GM21367 (cell line): Measurements from ENCODE around the gene AFAP1L2.

Experiments used
- ATAC-seq: cut with Tn5 transposase; IDR thresholded peaks from one replicate; pipeline ENCODE4 v1.9.1; 2021; ENCODE audit not compliant: unreplicated experiment

Gene AFAP1L2

DNA sequence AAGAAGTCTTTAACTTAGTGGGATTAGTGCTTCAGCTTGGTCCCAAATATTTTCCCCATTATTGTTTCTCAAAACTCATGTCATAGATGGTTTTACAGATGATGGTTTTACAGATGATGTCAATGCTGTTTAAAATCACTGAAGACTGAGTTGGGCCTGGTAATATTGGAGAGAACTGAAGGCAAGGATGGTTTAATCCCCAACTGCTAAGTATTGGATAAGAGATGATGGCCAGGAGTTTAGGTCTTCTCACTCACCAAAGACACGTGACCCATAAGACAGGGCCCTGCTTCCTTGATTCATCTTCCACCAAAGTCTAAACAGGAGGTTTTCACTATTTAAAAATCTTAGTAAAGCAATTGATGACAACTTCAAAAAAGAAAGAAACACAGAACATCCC lies 108.9 kb downstream of the AFAP1L2 start:
- no peak for ATAC-seq

DNA sequence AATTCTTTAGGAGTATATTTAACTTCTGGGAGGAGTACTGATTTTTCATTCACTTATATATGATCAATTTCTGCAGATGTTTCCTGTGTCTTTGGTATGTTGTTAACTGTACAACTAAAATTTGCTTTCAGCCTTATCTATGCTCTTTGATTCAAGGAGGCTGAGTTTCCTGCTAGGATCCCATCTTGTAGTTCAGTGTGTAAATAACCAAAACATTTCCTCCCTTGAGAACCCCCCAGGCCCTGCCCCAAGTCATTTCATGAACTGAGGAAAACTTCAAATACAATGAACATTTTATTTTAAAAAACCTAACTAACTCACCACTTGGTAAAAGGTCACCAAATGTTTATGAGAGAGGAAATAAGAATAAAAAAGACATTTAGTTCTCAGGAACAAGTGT lies 109.8 kb downstream of the AFAP1L2 start:
- ATAC-seq, result no peak

DNA sequence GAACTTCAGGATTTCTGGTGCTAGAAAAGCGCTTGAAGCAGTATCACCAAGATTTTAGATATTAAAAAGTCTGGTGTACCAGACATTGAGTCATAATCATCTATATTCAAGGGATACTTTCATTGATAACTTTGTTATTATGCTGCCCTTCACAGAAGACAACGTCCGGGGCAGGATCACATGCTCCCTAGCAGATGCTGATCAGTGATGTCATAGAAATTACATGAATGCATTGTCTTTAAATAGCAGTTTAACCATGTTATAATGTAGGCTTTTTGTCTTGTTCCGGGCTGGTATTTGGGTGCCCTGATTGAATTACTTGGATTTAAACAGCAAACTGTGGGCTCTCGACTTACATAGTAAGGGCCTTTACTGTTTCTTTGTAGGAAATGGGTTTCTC lies 111.2 kb downstream of the AFAP1L2 start:
- ATAC-seq, result no peak

DNA sequence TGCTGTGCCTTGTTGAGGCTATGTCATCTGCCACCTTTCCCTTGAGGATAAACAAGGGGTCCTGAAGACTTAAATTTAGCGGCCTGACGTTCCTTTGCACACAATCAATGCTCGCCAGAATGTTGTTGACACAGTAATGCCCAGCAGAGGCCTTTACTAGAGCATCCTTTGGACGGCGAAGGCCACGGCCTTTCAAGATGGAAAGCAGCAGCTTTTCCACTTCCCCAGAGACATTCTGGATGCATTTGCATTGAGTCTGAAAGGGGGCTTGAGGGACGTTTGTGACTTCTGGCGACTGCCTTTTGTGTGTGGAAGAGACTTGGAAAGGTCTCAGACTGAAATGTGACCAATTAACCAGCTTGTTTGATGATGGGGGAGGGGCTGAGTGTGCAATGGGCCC lies 112.8 kb downstream of the AFAP1L2 start:
- no peak for ATAC-seq

DNA sequence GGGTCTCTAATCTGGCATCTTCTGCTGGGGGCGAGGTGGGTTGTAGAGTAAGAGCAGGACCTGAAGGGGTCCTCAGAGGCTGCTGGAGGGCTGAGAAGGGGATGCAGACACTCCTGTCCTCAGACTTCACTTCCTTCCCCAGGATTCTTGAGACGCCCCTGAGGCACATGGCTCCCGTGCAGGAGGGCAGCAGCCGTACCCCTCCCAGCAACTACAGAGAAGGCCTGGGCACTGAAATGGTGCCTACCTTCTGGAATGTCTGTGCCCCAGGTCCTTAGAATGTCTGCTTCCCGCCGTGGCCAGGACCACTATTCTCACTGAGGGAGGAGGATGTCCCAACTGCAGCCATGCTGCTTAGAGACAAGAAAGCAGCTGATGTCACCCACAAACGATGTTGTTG lies 113.2 kb downstream of the AFAP1L2 start:
- no peak for ATAC-seq

DNA sequence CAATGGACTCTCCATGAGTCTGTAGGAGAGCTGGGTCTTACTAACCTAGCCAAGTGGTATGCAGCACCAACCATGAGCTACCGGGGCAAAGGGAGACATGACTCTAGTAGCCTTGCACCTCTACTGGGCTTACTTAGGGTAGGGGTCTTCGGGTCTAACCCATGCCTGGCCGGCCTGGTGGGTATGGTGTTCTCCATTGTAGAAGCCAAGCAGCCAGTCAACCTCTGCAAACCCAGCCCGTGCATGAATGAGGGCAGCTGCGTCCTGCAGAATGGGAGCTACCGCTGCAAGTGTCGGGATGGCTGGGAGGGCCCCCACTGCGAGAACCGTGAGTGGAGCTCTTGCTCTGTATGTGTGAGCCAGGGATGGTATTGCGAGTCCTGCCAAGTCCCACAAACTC lies 114.3 kb downstream of the AFAP1L2 start:
- no peak for ATAC-seq

DNA sequence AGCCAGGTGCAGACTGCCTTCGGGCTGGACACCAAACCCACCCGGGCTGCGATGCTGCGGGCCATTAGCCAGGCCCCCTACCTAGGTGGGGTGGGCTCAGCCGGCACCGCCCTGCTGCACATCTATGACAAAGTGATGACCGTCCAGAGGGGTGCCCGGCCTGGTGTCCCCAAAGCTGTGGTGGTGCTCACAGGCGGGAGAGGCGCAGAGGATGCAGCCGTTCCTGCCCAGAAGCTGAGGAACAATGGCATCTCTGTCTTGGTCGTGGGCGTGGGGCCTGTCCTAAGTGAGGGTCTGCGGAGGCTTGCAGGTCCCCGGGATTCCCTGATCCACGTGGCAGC lies 115.2 kb downstream of the AFAP1L2 start:
- no peak for ATAC-seq

DNA sequence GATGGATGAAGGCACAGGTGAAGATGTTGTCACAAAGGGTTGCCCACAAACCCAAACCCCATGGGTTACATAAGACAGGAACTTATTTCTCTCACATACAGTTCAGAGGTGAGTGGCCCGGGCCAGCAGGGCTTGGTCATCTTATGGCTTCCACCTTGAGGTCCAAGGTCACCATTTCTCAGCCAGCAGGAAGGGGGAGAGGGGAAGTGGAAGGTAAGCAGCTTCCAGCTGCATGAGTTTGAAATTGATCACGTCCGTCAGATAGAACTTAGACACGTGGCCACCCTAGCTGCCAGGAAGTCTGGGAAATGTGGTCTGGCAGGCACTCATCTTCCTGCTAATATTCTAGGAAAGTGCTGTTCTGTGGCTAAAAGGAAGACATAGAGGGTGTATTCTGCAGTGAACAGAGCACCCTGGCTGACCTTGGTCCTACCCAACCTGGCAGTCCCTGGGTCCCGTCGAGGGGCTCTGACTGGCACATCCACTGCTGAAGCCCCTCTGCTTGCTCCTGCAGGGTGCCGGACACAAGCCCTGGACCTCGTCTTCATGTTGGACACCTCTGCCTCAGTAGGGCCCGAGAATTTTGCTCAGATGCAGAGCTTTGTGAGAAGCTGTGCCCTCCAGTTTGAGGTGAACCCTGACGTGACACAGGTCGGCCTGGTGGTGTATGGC lies 115.7 kb downstream of the AFAP1L2 start:
- ATAC-seq, result no peak

DNA sequence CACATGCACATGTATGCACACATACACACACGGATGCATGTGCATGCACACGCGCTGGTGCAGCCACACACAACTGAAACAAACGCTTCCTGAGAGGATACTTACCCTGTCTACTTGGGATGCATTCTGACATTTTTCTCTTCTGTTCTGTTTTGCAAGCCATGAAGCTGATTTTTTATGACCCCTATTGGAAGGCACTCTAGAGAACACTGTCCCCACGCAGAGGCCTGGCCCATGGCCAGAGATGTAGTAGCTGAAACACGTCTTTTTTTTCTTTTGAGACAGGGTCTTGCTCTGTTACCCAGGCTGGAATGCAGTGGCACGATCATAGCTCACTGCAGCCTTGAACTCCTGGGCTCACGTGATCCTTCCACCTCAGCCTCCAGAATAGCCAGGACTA lies 117.4 kb downstream of the AFAP1L2 start:
- ATAC-seq, result no peak

DNA sequence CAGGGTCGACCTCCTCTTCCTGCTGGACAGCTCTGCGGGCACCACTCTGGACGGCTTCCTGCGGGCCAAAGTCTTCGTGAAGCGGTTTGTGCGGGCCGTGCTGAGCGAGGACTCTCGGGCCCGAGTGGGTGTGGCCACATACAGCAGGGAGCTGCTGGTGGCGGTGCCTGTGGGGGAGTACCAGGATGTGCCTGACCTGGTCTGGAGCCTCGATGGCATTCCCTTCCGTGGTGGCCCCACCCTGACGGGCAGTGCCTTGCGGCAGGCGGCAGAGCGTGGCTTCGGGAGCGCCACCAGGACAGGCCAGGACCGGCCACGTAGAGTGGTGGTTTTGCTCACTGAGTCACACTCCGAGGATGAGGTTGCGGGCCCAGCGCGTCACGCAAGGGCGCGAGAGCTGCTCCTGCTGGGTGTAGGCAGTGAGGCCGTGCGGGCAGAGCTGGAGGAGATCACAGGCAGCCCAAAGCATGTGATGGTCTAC lies 118.3 kb downstream of the AFAP1L2 start:
- no peak for ATAC-seq

DNA sequence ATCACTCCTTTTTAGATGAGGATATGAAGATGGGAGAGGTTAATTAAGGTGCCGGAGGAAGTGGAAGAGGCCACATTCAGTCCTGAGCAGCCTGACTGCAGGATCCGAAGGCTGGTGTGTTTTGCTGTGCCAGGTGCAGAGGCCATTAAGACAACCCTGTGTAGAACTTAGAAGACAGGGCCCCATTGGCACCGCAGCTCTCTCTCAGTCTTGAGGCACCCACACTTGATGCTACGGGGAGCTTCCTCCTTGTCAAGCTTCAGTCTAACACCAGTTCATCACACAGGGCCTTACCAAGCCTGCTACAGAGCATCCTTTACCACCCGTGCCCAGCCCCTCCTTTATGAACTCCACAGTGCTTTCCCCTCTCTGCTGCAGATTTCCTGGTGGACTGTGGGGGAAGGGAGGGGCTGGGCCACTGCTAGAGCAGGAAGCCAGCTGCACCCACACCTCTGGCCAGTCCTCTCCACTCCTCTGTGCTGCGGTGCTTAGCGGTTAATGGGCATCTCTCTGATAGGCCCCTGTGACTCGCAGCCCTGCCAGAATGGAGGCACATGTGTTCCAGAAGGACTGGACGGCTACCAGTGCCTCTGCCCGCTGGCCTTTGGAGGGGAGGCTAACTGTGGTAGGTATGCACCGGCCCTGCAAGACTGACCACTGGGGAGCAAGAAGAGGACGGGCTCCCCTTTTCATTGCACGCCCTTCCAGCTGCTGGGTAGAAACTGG lies 119.8 kb downstream of the AFAP1L2 start:
- no peak for ATAC-seq

DNA sequence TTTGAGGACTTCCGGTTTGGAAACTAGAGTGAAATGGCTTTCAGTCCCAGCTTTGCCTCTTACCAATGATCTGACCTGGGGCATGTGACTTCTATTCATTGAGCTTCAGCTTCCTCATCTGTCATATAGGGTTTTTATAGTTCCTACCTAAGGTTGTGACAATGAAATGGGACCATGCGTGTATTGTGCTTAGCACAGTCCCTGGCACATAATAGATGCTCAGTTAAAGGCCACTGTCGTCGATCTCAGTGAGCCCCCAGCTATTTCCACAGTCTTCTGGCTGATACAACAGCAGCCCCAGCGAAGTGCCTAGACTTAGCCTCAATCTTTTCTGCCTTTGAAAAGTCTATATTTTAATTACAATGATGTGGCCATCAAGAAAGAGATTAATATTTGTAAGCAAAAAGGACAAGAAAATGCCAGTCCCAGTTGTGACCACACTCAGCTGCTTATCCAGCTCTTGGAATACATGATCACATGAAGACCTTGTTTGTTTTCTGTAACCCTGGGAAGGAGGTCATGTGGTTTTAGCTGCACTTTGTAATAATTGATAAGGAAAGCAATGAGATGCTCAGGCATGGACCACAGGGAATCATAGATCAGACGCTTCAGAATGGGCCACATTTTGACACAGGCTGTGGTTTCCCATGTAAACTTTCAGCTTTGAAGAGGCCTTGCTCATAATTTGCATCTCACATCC lies 120.6 kb downstream of the AFAP1L2 start:
- no peak for ATAC-seq

DNA sequence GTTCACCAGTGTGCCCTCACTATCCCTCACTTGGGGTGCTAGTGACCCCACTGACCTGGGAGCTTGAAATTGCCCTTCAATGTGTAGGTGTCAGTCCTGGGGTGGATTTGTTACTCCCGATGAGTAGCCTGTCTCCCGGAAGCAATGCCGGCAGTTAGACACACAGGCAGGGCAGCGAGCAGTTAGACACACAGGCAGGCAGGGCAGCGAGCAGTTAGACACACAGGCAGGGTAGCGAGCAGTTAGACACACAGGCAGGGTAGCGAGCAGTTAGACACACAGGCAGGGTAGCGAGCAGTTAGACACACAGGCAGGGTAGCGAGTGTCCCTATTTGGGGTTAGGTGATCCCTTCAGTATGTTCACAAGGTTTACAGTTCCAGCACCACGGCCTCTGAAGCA lies 121.2 kb downstream of the AFAP1L2 start:
- ATAC-seq, result no peak

DNA sequence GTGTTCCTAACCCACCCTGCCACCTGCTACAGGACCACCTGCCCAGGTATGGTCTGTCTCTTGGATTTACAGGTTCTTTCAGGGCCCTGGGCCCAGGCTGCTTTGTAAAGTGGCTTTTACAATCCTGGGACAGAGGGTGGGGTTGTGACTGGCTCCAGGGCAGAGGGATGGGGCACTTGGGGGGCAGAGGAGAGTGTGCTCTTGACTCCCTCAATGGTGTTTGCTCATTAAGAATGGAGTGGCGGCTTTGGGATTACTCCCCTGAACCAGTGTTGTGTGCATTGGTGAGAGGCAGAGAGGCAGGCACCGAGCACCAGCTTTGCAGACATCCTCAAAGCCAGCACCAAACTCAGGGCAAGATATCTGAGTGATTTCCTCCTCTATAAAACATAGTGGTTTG lies 121.8 kb downstream of the AFAP1L2 start:
- no peak for ATAC-seq

DNA sequence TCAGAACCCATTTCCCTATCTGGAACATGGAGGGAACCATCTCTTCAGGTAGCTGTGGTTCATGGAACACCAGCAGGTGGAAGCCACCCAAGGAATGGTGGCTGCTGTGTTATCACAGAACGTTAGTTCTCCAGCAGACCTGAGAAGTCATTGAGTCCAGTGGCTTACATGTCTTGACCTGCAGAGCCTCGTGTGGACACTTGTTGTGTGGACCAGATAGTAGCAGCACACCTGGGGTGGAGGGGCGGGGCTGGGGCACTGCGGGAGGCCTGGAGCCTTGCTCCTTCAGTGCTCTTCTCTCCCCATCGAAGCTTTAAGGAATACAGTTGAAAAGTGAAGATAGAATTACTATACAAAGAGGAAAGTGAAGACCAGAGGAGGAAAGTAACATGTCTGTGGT lies 122.8 kb downstream of the AFAP1L2 start:
- no peak for ATAC-seq

DNA sequence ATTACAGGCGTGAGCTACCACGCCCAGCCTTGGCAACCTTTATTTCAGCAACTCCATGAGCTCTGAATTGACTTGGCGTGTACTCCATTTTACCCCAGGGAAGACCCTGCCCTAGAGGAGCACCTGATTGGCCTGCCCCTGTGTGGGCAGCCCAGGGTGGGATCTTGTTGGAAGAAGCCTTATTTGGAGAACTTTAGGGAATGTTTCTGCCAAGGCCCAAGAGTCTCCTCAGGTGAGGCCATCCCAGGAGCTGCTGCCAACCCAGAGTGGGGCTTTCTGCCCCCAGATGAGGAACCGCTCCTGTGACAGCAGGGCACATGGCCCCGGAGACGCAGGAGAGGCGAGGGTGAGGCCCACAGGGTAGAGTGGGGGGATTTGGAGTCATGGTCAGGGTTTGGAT lies 123.3 kb downstream of the AFAP1L2 start:
- no peak for ATAC-seq

DNA sequence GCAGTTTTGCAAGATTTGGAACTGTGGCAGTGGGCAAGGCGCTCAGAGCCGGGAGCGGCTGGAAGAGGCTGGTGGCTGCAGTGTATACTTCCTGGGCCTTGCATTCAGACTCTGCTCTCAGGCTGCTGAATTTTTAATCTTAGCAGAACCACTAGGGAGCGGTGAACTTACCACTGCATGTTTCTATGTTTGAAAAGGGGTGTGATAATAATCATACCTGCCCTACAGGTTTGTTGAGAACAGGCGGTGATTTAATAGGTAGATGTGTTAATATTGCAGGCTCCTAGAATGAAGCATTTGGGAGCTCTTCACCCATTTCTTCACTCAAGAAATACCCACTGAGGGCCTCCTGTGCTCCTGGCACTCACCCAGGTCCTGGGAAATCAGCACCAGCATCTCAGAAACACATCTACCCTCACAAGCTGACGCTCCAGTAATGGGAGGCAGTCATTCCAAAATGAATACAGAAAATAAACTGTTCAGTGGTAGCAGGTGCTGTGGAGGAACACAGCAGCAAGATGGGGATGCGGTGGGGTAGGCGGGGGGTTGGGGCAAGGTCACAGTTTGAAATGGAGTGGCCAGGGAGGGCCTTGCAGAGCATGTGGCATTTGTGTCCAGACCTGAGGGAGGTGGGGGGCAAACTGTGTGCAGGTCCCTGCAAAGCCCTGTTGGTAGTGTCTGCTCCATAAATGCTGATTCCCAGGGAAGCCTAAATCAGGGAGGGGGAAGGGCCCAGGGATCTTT lies 124.2 kb downstream of the AFAP1L2 start:
- no peak for ATAC-seq

DNA sequence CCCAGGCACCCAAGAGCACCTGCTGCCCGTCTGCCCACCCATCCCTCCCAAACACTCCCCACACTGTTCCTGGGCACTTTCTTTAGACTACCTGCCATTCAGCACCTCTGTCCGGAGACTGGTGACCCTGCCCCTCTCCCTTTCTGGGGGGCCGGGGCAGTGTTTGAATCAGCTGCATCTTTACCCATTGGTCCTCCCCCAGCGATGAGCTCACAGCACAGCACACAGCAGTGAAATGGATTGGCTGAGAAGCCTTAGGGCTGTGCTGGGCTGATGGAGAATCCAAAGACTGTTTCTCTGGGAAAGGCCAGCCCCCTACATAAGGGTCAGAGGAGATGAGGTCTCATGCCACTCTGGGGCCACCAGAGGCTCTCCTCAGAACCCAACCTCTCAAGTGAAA lies 125.0 kb downstream of the AFAP1L2 start:
- no peak for ATAC-seq

DNA sequence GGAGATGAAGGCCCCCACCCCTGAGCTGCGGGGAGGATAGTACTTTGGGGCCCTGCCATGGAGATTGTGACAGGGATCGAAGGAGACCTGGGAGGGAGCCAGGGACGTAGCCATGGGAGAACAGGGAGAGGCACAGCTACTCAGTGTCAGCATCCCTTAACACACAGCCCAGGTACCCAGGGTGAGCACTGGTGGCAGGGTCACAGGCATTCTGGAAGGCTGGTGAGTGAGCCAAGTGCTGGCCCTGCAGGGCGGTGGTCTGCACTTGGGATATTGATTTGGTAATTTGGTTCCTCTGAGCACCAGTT lies 125.5 kb downstream of the AFAP1L2 start:
- ATAC-seq, result no peak

DNA sequence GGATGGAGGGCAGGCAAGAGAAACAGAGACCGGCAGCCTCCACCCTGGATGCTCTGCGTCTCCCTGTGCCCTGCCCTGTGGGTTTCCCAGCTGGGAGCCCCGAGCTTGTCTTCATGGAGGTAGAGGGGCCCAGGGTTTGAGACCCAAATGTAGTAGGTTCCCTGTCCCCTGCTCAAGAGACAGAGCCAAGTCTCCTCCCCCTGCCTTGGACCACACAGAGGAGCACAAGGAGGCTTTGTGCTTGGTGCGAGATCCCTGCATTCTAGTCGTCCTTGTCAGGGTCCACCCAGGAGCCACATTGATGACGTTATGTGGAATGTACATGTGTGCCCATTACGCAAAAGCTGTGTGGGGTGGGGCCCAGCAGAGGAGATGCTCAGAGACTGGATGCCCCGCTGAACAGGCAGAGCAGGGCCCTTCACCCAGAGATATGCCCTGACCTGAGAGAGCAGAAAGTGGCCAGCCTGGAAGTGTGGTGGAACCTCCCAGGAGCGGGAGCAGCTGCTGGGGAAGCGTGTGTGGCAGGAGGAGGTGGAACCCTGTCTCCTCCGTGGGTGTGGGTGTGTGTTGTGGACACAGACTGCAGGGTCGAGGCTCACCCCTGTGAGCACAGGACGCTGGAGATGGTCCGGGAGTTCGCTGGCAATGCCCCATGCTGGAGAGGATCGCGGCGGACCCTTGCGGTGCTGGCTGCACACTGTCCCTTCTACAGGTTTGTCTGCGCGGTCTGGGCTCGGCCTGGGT lies 126.0 kb downstream of the AFAP1L2 start:
- ATAC-seq, result no peak

DNA sequence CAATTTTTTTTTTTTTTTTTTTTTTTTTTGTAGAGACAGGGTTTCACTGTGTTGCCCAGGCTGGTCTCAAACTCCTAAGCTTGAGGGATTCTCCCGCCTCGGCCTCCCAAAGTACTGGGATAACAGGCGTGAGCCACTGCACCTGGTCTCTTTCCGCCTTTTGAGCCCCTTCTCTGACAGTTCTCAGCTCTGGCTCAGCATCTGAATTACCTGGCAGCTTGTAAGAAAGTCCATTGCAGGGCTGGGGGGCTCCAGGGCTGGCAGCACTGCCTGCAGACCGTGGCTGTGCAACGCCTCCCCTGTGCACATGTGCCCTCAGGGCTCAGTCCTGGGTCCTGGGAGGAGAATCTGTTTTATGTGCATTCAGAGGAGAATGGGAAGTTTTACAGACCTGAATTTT lies 127.6 kb downstream of the AFAP1L2 start:
- no peak for ATAC-seq
